HG02870 (cell line): ENCODE results near the gene ULK4.
"Not testable (repeated sequence)": the region's sequence is repeated elsewhere in the genome, so short reads cannot be mapped to it uniquely, and the experiment has no call there.

Experiments
- ATAC-seq: cut with Tn5 transposase; IDR thresholded peaks from one replicate; pipeline ENCODE4 v1.9.1; 2021; ENCODE audit warnings: mild to moderate bottlenecking, moderate library complexity; ENCODE audit not compliant: unreplicated experiment

The ULK4 gene

DNA sequence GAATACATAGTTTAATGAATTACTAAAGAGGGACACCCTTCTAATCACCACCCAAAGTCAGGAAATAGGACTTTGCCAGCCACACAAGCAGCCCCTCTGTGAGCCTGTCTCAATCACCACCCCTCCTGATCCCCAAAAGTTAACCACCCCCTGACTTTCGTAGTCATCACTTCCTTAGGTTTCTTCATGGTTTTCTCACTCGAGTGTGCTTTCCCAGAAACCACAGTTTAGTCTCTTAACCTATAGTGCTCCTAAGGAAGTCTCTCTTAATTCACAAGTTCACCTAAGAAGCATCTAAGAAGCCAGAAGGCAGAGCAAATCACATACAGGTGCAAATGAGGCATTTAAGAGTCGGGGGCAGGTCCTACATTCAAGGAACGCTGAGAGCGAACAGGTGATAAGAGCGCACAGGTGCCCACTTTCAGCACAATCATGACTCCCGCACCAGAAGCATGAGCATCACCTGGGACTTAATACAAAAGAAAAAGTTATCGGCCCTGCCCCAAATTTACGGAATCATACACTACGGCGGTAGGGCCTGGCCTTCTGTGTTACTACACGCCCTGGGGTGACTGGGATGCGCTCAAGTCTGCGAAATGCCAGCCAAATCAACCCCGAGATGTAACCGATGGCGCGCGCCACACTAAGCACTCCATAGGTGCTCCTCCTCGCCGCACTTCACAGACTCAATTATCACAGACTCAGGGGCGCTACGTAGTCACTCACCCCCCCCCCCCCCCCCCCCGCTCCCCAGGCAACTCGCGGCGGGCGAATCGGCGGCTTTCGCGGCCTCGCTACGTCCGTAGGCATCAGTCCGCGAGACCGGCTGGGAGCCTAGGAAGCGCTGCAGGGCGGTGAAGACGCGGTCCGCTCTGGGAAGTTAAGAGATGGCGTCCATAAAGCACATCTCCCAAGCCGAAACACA lies 815 bp downstream of the ULK4 start:
- peak; percentile 6 for ATAC-seq

- no peak for ATAC-seq
Measured at GRCh38 chr3:41956574-41956973, 5.3 kb downstream of the ULK4 start.

DNA sequence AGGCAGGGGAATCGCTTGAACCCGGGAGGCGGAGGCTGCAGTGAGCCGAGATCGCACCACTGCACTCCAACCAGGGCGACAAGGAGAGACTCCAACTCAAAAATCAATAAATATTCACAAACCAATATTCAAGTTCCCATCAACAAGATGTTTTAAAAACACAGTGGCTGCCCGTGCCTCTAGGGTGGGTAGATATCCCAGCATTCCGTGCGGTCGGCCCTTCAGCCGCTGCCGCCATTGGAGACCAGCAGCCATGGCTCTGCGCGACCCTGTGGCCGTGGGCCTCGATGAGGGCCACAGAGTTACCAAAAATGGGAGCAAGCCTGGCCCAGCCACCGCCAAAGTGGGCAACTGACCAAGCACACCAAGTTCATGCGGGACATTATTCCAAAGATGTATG lies 6.7 kb downstream of the ULK4 start:
- ATAC-seq = no peak

GRCh38 chr3:41943311-41943843 lies 18.5 kb downstream of the ULK4 start:
- no peak for ATAC-seq

DNA sequence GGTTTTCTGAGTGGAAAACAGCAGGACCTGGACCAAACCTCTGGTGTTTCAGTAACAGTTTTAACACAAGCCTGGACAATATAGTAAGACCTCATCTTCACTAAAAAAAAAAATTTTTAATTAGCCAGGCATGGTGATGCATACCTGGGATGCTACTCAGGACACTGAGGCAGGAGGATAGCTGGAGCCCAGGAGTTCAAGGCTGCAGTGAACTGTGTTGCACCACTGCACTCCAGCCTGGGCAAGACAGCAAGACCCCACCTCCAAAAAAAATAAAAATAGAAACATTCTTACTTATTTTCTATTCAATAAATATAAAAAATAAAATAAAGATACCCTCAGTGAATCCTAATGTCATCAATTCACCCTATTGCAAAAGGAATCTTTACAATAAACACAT lies 21.5 kb downstream of the ULK4 start:
- ATAC-seq = no peak

DNA sequence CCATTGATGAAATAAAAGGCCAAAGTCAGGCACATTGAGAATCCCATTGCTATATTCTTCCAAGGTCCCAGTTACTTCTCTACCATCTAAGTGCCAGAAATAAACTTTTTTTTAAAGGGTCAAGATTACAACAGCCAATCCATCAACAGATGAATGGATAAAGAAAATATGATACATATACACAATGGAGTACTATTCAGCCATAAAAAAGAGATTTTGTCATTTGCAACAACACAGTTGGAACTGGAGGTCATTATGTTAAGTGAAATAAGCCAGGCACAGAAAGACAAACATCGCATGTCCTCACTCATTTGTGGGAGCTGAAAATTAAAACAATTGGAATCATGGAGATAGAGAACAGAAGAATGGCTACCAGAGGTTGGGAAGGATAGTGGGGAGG lies 25.5 kb downstream of the ULK4 start:
- no peak for ATAC-seq

GRCh38 chr3:41933154-41933676 lies 28.7 kb downstream of the ULK4 start:
- ATAC-seq = no peak

DNA sequence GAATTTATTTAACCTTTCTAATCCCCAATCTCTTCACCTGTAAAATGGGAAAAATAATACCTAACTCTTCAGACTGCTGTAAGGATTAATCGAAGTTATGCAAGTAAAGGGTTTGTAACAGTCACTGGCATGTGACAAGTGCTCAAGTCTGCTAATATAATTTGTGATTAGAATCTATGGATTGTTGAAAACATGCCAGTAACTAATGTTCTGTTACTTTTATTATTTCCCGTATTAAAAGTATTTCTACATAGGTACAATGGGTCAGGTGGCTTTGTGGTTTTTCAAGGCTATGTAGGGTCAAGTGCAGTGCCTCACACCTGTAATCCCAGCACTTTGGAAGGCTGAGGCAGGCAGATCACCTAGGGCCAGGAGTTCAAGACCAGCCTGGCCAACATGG lies 29.4 kb downstream of the ULK4 start:
- no peak for ATAC-seq

DNA sequence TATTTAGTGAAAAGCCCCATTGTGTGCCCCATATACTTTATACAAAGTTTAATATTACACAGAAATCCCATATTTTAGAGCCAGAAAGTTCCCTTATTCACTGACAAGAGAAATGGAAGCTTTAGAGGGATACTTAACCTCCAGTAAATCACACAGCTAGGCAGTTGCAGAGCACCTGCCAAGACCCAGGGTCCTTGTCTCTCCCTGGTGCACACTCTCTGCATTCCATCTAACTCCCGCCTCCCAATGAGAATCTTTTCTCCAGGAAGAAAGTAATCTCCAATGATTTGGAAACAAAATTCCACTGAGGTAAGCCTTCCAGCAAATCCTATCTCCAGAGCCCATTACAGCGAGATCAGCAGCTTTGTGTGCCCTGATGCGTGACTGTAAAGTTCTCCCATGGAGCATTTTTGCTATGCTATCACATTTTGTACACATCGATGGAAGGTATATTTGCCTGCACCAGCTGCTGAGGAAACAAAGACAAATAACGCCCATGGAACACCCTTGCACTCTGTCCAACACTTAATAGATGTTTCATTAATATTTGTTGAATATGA lies 41.4 kb downstream of the ULK4 start:
- no peak for ATAC-seq

DNA sequence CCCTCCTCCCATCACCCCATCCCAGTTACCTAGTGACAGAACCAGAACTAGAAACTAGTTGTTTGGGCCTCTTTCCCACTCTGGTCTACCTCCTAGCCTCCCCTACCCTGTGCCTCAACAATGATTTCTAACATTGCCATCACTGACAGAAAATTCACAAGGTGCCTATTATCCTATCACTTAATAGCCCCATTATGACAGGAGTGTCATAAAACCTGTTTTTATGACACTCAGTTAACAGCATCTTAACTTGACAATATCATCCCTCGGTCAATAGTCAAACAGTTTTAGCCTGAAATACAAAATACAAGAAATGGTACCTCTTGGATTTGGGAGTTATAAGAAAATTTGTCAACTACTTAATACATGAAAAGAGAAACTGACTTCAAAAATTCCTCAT lies 46.5 kb downstream of the ULK4 start:
- ATAC-seq = no peak

GRCh38 chr3:41912280-41912679 lies 49.6 kb downstream of the ULK4 start:
- no peak for ATAC-seq

- ATAC-seq = no peak
Measured at GRCh38 chr3:41907330-41908073, 54.4 kb downstream of the ULK4 start.

DNA sequence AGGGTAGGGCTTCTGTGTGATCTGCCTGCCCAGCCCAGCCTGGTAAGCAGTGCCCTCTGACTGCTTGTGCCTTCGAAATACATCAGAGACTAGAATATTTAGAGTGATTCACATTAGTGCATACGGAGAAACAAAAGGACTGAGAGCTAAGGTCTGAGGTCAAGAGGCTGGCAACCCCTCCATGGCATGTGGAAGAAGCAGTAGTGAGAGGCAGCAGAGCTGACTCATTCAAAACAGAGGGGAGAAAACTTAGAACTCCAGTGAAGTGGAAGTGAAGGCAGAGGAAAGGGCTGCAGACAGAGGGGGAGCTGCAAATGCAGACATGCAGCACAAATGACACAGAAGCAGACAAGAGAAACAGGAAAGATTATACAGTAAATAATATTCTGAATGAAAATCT lies 61.6 kb downstream of the ULK4 start:
- no peak for ATAC-seq

- ATAC-seq = no peak
Measured at GRCh38 chr3:41898631-41899030, 63.3 kb downstream of the ULK4 start.

DNA sequence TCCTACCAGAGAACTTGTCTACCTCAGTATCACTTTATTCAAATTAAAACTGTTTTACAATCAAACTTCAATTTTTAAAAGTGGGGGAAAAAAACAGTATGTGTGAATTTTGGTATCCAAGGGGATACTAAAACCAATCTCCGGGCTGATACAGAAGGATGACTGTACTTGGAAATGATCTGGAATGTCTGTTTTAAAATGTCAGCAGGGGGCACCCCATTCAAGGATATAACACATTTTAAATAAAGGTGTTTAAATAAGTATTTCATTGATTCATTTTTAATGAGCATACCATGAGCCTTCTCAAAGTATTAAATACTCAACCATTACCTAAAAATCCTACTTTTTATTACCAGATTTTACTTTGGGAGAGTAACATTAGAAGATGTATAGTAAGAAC lies 67.9 kb downstream of the ULK4 start:
- no peak for ATAC-seq

GRCh38 chr3:41888368-41889076 lies 73.4 kb downstream of the ULK4 start:
- ATAC-seq = no peak

GRCh38 chr3:41882956-41883355 lies 78.9 kb downstream of the ULK4 start:
- ATAC-seq = no peak

DNA sequence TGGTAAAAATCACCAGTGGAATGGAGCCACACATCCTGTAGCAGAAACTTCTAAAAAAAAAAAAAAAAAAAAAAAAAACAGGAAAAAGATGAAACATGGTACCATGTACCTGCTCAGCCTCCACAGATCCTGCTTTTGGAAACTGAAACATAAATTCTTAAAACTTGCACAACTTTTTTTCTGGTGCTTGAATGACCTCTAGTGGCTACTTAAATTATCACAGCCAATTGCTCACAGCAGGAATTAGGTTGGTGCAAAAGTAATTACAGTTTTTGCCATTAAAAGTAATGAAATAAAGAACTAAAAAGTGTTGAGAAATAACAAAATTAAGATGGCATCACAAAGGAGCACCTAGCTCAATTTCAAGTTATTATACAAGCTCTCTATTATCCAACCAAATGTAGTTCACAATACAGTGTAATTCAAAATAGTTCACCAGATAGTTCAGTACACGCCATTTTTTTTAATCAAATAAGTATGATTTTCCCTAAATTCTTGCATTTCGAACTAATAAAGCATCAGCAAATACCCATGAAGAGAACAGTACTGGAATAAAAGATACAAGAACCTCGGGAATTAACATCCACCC lies 80.6 kb downstream of the ULK4 start:
- no peak for ATAC-seq

DNA sequence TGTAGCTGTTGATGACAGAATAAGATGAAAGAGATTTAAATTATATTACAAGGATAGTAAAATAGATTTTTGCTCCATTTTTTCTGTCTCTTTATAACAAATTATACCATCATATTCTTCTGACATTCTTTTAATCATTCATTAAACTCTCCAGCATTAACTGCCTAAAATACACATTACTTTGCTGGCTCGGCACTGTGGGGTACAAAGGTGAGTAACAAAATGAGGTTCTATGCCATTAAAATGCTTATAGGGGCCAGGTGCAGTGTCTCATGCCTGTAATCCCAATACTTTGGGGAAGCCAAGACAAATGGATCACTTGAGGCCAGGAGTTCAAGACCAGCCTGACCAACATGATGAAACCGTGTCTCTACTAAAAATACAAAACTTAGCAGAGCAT lies 81.5 kb downstream of the ULK4 start:
- ATAC-seq = no peak

- ATAC-seq = not testable (repeated sequence)
Measured at GRCh38 chr3:41877741-41878140, 84.2 kb downstream of the ULK4 start.
